G401 (cell line): ENCODE data around the gene RNASE2. TPM values are rescaled to one million over a fixed set of nuclear protein-coding genes. Genes with fewer than 3 reads are reported as not detected.
"Not testable (repeated sequence)": the region's sequence is repeated elsewhere in the genome, so short reads cannot be mapped to it uniquely, and the experiment has no call there.

Source experiments
- DNase-seq: peaks from one replicate; pipeline ENCODE4 v3.0.0-alpha.2; 2015; ENCODE audit warnings: low spot score
- in situ Hi-C: cut with HindIII; loops from 2 replicates; pipeline ENCODE4 v1.10.0; 2016; ENCODE audit warnings: low sequenced_read_pairs, mixed read lengths
- total RNA-seq: library from RNA; depleted of rRNA; stranded (reverse); fragments of >200 nt; shearing (Covaris generic); gene quantifications from 2 replicates; pipeline ENCODE4 v1.2.3, GENCODE V29; 2014; rRNA removed

RNASE2 gene
- total RNA-seq = not detected in 2 replicates

GRCh38 chr14:20954736-20955537 lies at the start of gene RNASE2:
Gene RNASE2, plus strand, starts transcription at chr14:20955487. Its CDS starts 285 bp downstream, at chr14:20955772.
- in situ Hi-C loops, DNase-seq: not testable (repeated sequence)

- no peak for DNase-seq
- in situ Hi-C loops = no loop called here
These were observed 49.6 kb upstream of the RNASE2 start for GRCh38 chr14:20905676-20906075.

- DNase-seq = no peak
- in situ Hi-C loops = no loop called here
These were observed 48.1 kb upstream of the RNASE2 start for GRCh38 chr14:20907214-20907613.

DNA sequence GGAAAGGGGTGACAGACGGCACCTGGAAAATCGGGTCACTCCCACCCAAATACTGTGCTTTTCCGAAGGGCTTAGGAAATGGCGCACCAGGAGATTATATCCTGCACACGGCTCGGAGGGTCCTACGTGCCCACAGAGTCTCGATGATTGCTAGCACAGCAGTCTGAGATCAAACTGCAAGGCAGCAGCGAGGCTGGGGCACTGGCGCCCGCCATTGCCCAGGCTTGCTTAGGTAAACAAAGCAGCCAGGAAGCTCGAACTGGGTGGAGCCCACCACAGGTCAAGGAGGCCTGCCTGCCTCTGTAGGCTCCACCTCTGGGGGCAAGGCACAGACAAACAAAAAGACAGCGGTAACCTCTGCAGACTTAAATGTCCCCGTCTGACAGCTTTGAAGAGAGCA lies 44.5 kb upstream of the RNASE2 start:
- in situ Hi-C loops, DNase-seq: not testable (repeated sequence)

DNA sequence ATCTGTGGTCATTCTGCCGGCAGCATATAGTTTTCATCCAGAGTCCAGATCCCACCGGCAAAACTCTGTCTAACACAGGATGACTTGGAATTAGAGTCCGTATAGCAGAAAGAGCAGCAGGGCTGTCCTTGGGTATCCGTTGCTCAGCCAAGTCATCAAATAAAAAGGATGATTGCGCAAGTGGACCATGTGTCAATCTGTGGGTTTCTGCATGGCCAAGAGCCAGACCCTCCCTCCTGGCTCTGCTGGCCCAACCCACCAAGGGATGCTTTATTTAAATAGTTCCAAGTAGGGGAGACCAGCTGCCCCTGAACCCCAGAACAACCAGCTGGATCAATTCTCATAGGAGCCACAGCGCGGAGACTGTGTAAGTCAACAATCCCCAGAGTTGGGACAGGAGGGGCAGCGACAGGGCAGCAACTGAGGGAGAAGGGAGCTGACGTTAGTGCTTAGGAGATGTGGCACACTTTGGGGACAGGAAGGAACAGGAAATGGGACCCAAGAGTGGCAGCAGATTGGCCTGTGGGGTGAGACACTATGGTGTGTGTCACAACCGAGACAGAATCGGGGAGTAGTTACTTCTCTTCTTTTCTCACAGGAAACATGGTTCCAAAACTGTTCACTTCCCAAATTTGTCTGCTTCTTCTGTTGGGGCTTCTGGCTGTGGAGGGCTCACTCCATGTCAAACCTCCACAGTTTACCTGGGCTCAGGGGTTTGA lies 36.1 kb upstream of the RNASE2 start:
- in situ Hi-C loops, DNase-seq: not testable (repeated sequence)

DNA sequence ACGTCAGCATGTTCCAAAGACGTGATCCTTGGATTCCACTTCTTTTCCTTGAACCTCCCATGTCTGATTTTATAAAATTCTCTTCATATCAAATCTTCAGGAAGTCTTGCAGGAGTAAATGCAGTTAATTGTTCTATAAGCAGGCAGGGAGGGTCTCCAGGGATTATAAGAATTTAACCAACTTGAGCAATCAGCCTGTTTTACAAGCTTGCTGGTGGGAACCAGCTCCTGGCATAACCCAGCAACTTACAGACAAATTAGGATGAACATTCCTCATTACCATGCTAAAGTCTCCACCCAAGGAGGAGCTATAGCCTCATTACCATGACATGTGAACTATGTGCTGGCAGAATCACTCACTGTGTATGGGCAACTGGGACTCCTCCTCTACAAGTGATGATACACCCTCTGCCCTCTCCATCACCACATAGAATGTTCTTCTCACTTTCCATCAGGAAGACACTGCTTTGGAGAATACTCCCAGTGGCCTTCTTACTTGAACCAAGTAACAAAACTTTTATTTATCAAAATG lies 31.5 kb upstream of the RNASE2 start:
- in situ Hi-C loops, DNase-seq: not testable (repeated sequence)

GRCh38 chr14:20934148-20934762 lies 21.0 kb upstream of the RNASE2 start:
- in situ Hi-C loops = no loop called here
- DNase-seq = no peak

- in situ Hi-C loops = no loop called here
- no peak for DNase-seq
These were observed 19.8 kb upstream of the RNASE2 start for GRCh38 chr14:20935303-20935984.

GRCh38 chr14:20945146-20945545 lies 10.1 kb upstream of the RNASE2 start:
- in situ Hi-C loops, DNase-seq: not testable (repeated sequence)

DNA sequence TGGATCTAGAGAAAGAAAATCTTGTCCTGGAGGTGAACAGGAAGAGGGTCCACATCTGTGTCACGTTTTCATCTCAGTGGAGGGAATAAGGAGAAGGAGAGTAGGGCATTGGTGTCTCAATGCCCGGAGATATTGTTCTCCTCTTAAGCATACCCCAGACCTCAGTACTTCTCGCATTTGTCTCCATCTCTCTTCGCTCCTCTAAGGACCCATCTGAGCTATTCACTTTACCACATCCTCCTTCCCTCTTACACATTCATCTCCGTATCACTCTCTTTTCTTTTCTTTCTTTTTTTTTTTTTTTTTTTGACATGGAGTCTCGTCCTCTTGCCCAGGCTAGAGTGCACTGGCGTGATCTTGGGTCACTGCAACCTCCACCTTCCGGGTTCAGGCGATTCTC lies 8.6 kb upstream of the RNASE2 start:
- in situ Hi-C loops, DNase-seq: not testable (repeated sequence)

DNA sequence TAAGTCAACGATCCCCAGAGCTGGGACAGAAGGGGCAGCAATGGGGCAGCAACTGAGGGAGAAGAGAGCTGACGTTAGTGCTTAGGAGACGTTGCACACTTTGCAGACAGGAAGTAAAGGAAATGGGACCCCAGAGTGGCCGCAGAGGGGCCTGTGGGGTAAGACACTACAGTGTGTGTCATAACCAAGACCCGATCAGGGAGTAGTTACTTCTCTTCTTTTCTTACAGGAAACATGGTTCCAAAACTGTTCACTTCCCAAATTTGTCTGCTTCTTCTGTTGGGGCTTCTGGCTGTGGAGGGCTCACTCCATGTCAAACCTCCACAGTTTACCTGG lies 219 bp downstream of the RNASE2 start:
- DNase-seq, in situ Hi-C loops: not testable (repeated sequence)

DNA sequence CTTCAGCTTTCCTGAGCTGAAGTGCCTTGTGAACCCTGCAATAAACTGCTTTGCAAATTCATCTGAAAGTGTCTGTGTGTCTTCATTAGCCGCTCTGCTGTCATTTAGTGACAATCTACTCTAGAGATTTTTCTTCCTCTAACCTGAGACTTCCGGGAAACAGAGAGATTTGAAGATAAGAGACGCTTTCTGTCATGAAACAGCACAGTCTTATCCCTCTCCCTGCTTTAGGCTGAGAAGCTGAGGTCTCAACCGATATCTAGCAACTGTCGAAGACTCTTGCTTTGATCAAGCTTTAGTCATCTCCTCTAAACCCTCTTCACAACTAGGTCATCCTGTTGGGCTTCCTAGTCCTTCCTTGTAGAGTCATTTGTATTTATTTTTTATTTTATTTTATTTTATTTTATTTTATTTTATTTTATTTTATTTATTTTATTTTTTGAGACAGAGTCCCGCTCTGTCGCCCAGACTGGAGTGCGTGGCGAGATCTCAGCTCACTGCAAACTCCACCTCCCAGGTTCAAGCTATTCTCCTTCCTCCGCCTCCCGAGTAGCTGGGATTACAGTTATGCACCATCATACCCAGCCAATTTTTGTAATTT lies 1.2 kb downstream of the RNASE2 start:
- in situ Hi-C loops = no loop called here
- no peak for DNase-seq

GRCh38 chr14:20958946-20959345 lies 3.7 kb downstream of the RNASE2 start:
- DNase-seq, in situ Hi-C loops: not testable (repeated sequence)

GRCh38 chr14:20969336-20969735 lies 14.0 kb downstream of the RNASE2 start:
- in situ Hi-C loops = no loop called here
- DNase-seq = no peak

- in situ Hi-C loops = no loop called here
- DNase-seq = no peak
These were observed 15.3 kb downstream of the RNASE2 start for GRCh38 chr14:20970647-20970982.

DNA sequence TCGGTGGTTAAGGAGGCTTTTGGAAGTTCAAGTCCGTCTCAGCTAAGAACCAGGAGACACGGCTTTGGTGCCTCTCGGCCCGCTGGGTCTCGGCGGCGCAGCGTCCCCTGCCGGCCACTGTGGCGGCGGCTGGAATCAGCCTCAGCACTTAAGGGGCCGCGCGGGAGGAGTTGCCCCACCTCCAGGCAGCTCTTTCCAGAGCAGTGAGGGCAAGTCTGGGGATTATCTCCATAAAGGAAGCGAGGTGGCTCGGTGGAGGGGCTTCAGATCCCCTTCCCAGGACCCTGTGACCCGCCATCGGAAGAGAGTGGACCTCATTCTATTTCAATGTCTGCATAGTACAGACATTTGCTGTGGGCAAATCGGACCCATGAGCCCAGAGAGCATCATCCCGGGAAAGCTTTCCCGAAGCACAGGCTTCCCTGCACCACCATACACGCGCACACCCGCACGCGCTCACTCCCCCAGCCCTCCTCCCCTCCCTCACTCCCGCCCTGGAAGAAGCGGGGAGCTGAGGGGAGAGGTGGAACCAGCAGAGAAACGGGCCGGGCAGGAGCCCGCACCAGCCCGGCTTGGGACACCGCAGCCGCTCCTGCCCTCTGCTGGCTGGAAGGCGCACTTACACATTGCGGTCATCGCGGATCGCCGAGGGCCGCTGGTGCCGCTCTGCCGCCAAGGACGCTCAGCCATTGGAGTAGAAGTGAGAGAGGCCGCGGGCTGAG lies 15.9 kb downstream of the RNASE2 start:
- in situ Hi-C loops = no loop called here
- DNase-seq = peak; percentile 80

GRCh38 chr14:20971705-20972021 lies 16.4 kb downstream of the RNASE2 start:
- no peak for DNase-seq
- in situ Hi-C loops = no loop called here

DNA sequence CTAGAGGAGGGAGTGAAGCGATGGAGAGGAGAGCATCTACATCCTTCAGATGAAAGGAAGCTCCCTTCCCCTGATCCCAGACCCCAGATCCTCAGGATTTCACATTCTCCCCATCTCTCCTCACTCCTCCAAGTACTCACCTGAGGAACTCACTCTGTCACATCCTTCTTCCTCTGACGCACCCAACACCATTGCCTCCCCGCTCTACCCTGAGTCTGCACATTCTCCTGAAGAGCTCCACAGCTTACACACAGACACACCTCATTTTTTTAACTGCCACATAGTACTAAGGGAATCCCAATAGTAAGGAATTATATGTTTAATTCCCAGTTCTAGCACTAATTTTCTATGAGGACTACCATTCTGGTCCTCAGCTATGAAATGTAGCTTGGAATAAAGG lies 18.2 kb downstream of the RNASE2 start:
- no peak for DNase-seq
- in situ Hi-C loops = no loop called here

- no peak for DNase-seq
- in situ Hi-C loops = no loop called here
These were observed 21.0 kb downstream of the RNASE2 start for GRCh38 chr14:20976291-20976690.
